Activated CD4-positive, alpha-beta T cell treated with anti-CD3 and anti-CD28 coated beads, Interleukin-10, Interleukin-2, amounts not matched to agents 100 ng/mL and 50 ng/mL, durations not matched to agents 16 hours and 8 hours (primary cell): ENCODE measurements around the gene PRR23E.

Source experiments
- DNase-seq: peaks from one replicate; pipeline ENCODE4 v3.0.0-alpha.2; 2020

The PRR23E gene

DNA sequence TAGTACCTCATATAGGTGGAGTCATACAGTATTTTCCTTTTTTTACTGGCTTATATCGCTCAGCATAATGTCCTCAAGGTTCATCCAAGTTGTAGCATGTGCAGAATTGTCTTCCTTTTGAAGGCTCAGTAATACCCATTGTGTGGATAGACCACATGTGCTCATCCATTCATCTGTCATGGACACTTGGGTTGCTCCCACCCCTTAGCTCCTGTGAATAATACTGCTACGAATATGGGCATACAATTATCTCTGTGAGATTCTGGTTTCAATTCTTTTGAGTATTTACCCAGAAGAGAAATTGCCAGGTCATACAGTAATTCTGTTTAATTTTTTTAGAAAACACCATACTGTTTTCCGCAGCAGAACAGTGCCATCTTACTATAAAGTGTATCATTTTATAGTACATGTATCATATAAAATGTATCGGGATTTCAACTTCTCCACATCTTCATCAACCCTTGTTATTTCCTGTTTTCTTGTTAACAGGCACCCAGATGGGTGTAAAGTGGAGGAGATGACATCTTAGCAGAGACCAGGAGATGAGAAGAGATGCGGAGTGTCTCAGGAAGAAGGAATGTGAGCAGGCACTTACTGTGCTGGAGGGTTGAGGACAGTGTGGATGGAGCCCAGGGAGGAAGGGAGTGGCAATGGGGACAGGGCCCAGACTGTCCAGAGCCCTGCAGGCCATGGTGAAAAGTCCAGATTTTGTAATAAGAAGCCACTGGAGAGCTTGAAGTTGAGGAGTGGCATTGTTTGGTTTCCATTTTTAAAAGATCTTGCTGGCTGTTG, 27.0 kb upstream of the PRR23E start:
- DNase-seq: no peak

- no peak for DNase-seq
Measured at GRCh38 chr3:127166501-127167065, 26.3 kb upstream of the PRR23E start.

DNA sequence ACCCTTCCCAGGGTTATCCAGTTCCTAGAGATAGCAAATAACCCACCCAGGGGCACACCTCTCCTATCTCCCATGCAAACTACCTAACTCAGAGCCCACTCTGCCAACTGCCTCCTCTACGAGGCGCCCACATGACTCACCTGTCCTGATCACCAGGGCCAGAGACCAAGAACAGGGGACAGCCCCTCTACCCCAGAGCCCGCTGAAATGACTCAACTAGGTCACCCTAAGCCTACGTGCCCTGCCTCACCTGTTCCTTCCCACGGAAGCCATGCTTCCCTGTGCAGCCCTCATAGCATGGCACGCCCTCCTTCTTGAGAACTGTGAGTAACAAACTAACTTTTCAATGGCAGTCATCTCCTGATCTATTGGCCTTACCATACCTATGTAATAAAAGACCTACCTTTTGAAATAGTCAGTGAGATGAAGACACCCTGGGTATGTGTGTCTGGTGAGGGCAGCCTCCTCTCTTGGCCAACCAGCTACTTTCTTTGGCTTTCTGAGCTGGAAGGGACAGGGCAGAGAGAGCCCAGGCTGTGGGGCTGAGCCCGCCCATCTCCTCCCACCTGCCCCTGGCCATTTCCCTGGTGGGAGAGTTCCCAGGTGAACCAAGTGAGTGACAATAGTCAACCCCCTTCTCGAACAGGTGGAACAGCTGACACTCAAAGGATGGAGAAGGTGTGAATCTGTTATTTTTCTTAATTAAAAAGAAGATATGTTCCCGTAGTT, 25.5 kb upstream of the PRR23E start:
- DNase-seq: no peak

DNA sequence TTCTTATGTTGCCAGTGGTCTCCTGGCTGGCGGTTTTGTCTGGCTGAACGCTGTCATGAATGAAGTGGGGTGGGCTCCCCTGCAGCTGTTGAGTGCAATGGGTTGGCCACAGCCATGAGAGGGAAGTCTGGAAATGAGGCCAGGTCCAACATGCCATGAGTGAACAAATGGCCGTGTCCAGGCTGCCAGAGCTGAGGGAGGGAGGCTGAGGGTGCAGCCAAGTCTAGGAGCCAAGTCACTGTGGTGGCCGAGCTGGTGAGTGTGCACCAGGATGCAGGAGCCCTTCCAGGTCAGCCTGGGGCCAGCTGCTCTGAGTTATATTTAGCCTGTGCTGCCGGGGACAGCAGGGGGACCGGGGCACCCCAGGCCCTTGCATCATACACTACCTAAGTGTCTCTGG, 24.7 kb upstream of the PRR23E start:
- DNase-seq: no peak

- no peak for DNase-seq
Measured at GRCh38 chr3:127170814-127171213, 22.1 kb upstream of the PRR23E start.

DNA sequence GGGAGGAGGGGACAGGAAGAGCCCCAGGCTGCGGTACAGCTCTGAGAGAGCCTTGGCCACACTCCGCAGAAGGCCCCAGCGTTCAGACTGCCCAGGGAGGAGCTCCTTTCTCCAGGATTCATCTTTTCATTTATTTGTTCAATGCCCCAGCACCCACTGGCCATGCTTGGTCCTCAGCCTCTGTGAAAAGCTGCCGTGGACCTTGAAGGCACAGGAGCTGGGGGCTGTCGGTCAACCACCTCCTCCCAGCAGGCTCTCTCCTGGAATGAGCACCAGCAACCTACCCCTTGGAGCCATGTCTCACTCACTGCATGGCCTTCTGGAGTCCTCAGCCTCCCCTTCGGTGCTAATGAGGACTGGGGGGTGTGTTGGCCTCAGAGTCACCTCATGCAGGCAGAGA, 21.6 kb upstream of the PRR23E start:
- DNase-seq: no peak

DNA sequence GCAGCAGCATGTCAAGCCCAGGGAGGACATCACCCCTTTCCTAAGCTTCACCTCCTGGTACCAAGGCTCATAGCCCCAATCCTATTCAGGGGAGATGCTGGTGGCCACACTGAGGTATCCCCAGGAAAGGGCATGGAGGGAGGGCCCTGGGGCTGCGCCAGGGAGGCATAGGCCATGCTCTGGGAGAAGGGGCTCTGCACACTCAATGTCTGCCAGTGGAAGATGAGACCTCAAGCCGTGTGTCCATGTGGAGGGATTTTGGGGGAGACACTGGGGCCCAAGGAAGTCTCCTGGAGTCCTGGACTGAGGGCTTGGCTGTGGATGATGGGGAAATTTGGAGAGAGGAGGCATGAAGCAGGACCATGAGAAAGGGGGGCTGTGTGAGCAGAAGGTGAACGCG, 21.2 kb upstream of the PRR23E start:
- DNase-seq: no peak

GRCh38 chr3:127172211-127172610, 20.7 kb upstream of the PRR23E start:
- DNase-seq: no peak

DNA sequence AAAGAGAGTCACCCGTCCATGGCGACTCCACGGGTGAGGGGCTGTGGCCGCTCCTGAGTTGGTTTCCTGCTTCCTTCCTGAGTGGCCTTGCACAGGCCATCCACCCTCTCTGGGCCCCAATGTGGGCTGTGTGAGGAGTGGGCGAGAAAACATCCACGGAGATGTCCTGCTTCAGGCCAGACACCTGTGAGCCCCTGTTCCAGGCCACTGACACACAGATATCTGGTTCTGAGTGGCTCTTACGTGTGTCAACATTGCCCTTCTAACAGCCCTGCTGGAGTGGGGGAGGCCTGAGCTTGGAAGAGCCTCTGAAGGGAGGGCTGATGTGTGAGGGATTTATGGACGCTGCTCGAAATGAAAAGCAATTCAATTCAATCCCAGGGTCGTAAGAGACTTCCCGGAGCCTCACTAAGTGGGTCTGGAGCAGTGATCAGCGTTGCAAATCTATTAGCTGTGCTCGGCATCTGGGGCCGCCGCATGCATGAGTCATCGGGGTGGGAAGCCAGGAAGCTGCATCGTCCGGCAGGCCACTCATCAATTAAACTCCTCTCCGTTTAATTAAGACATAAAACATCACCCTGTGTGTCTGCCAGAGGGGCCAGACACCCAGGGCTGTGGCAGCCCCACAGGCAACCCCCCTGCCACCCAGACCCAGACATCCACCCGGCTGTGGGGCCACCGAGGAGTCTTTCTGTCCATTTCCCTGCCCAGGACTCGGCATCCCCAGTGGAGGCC, 20.0 kb upstream of the PRR23E start:
- DNase-seq: no peak

DNA sequence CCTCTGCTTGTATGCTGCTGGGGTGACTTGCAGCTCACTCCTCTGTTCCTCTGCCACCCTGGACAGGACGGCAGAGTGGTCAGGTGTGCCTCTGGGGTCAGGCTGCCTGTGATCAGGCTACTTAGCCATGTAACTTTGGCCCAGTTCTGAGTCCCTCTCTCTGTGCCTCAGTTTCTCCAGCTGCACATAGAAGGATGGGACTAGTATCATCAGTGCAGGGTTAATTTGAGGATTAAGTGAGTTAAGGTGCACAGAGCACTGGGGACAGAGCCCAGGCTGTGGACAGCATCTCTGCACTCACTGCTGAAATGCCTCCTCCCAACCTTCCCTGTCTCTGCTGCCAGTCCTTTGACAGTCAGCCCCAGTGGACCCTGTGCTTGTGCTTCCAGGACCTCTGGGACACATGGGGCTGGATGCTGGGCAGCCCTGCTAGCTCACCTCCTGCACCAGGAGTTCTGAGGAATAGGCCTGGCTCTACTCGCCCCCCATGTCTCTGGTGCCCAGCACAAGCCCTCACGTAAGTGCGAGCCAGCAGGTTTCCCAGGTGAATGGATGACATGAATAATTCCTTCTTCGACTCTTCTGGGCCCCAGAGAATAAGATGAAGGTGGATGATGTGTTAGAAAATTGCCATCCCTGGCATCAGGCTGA, 19.3 kb upstream of the PRR23E start:
- DNase-seq: no peak

- DNase-seq: no peak
Measured at GRCh38 chr3:127174284-127174683, 18.6 kb upstream of the PRR23E start.

DNA sequence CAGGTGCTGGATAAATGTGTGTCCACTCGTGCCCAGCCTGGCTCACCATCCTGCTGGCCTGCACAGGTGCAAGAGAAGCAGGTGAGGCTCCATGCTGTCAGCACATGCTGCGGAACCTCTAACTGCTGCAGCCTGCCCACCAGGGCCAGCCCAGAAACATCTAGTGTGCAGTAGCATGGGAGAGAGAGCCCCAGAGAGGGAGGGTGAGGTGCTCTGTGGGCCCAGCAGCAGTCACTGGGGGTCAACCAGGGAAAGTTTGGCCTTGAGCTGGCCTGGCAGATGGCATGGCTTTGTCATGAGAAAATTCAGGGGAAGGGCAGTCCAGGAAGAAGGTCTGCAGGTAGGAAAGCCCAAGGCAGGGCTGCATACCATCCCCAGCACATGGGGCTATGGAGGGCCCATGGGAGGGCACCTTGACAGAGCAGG, 18.2 kb upstream of the PRR23E start:
- DNase-seq: no peak

DNA sequence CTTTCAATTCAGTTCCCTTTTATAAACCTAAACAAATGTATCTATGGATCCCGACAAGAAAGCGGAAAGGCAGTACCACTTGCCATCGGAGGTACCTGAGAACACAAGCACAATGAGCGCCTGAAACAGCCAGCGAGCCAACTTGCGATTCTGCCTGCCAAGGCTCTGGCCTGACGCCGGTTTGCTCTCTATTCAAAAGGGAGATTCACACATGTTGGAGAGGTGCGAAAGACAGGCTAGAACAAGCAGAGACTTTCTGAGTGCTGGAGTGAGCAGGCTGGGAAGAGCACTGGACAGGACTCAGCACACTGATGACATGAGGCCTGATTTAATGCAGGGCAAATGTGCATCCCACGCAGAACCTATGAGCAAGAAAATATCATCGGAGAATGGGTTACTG, 17.7 kb upstream of the PRR23E start:
- no peak for DNase-seq

GRCh38 chr3:127177226-127177625, 15.7 kb upstream of the PRR23E start:
- DNase-seq: no peak

DNA sequence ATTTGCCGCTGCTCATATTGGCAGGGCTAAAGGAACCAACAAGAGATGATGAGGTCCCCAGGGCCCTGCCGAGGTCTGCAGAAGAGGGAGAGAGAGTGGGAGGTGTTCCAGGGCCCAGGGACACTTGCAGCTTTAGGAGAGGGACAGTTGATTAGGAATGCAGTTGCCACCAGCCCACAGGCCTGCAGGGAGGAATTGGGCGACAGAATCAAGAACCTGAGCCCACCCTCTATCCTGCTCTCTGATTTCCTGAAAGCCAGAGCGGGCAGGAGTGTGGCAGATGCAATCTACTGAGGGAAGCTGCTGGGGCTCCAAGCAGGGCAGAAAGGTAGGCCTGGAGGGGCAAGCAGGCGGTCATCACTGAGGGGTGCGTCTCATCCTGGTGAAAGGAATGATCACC, 12.1 kb upstream of the PRR23E start:
- DNase-seq: no peak

DNA sequence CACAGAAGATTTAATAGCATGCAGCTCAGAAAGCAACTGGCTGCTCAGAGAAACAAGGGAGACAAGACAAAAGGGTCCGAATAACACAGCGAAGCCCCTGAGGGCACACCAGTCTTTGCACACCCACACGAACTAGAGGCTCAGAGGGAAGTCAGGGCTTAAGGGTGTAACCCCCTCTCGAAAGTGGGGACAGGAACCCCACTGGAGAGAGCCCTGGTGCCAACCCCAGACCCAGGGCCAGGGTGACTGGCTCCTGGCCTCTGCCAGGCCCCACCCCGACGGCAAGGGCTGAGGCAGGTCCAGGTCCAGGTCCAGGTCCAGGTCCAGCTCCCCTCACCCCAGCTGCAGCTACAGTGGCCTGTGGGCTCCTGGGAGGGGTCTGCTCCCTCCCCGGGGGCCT, 10.5 kb upstream of the PRR23E start:
- no peak for DNase-seq

GRCh38 chr3:127182848-127183714, 9.8 kb upstream of the PRR23E start:
- no peak for DNase-seq

GRCh38 chr3:127183931-127184869, 8.7 kb upstream of the PRR23E start:
- no peak for DNase-seq

DNA sequence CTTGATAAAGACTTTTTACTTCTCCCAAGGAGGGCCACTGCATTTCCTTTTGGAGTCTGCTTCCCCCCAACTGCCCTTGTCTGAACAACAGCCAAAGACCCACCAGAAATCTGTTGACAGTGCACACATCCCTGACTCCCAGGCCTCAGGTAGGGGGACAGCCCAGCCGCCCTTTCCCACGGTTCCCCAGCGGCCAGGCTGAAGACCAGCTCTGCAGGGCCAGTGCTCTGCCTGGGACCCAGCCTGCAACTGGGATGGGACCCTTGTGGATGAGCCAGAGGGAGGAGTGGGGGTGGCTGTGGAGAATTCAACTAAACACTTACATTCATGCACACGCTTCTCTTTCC, 8.1 kb upstream of the PRR23E start:
- no peak for DNase-seq

GRCh38 chr3:127185268-127185667, 7.7 kb upstream of the PRR23E start:
- no peak for DNase-seq
